Type B pancreatic cell (in vitro differentiated cells): Measurements from ENCODE around the gene F9. TPM values are rescaled to one million over a fixed set of nuclear protein-coding genes. Genes with fewer than 3 reads are reported as not detected.

Experiments used
- DNase-seq: peaks from one replicate; pipeline ENCODE4 v3.0.0; 2021; ENCODE audit warnings: mixed read lengths; ENCODE audit not compliant: unreplicated experiment; ENCODE audit errors: extremely low spot score
- H3K27ac Mint-ChIP-seq: 2 replicates; pipeline ENCODE4 v1.8.0; 2021; ENCODE audit warnings: mild to moderate bottlenecking, mixed read lengths
- H3K27me3 Mint-ChIP-seq: 2 replicates; pipeline ENCODE4 v1.8.0; 2021; ENCODE audit warnings: mixed read lengths
- H3K36me3 Mint-ChIP-seq: 2 replicates; pipeline ENCODE4 v1.8.0; 2021; ENCODE audit warnings: mixed read lengths
- H3K4me1 Mint-ChIP-seq: one replicate; pipeline ENCODE4 v1.8.0; 2021; ENCODE audit warnings: mixed read lengths; ENCODE audit not compliant: unreplicated experiment
- H3K4me3 Mint-ChIP-seq: 2 replicates; pipeline ENCODE4 v1.8.0; 2021; ENCODE audit warnings: mild to moderate bottlenecking, mixed read lengths
- H3K9me3 Mint-ChIP-seq: 2 replicates; pipeline ENCODE4 v1.8.0; 2021; ENCODE audit warnings: mixed read lengths
- CTCF ChIP-seq: fragments of 200-600 bp; sonication (generic); conservative IDR thresholded peaks from 2 replicates; pipeline ENCODE4 v1.5.0; 2021; ENCODE audit warnings: antibody characterized with exemption, mild to moderate bottlenecking
- total RNA-seq: library from RNA; stranded (reverse); gene quantifications from 2 replicates; pipeline ENCODE4 v1.2.1, GENCODE V29; 2021; ENCODE audit warnings: low replicate concordance

Gene F9
- total RNA-seq, 1 donor from 2014 or later = 0.24 TPM

GRCh38 chrX:139543920-139544319 is 13.4 kb downstream of the F9 start:
- no peaks in the 10 kb centered on the region for H3K27me3 Mint-ChIP-seq
- H3K4me3 Mint-ChIP-seq = no peak overlapping the region
- DNase-seq = no peak
- TF ChIP-seq CTCF = no peak
- no peaks in the 10 kb centered on the region for H3K9me3 Mint-ChIP-seq
- no peak overlapping the region for H3K27ac Mint-ChIP-seq
- no peaks in the 10 kb centered on the region for H3K4me1 Mint-ChIP-seq
- no peaks in the 10 kb centered on the region for H3K36me3 Mint-ChIP-seq

DNA sequence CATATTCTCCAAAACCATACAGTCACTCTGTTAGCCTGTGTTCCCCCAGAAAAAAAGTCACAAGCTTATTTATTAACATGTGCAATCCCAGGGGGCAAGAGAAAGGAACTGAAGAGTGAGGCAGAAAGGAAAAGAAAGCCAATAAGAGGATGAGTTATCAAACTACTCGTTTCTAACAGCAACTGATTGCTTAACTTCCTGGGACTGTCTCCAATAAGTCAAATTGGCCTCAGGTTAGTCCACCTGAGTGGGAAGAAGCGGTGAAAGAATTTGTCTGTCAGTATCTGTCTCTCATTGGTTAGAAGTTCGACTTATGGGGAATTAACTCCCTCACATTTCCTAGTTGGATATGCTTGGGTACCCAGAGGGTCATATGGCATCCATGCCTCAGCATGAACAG is 14.1 kb downstream of the F9 start:
- H3K27me3 Mint-ChIP-seq = no peaks in the 10 kb centered on the region

GRCh38 chrX:139554376-139554775 is 23.8 kb downstream of the F9 start:
- H3K9me3 Mint-ChIP-seq = no peaks in the 10 kb centered on the region
- H3K36me3 Mint-ChIP-seq = no peaks in the 10 kb centered on the region
- H3K27ac Mint-ChIP-seq = no peak overlapping the region
- H3K4me3 Mint-ChIP-seq = no peak overlapping the region
- no peaks in the 10 kb centered on the region for H3K4me1 Mint-ChIP-seq
- DNase-seq = no peak
- TF ChIP-seq CTCF = no peak
- H3K27me3 Mint-ChIP-seq = peaks cover 11% of the 10 kb centered on the region

More for the DNA sequence above, 14.1 kb downstream of the F9 start:
- H3K27ac Mint-ChIP-seq = no peak overlapping the region
- H3K4me3 Mint-ChIP-seq = no peak overlapping the region
- DNase-seq = no peak
- TF ChIP-seq CTCF = no peak
- no peaks in the 10 kb centered on the region for H3K4me1 Mint-ChIP-seq
- no peaks in the 10 kb centered on the region for H3K9me3 Mint-ChIP-seq
- no peaks in the 10 kb centered on the region for H3K36me3 Mint-ChIP-seq

- H3K9me3 Mint-ChIP-seq = no peaks in the 10 kb centered on the region
- no peaks in the 10 kb centered on the region for H3K4me1 Mint-ChIP-seq
- no peak for DNase-seq
- no peak overlapping the region for H3K4me3 Mint-ChIP-seq
- no peak for TF ChIP-seq CTCF
- no peaks in the 10 kb centered on the region for H3K36me3 Mint-ChIP-seq
- H3K27me3 Mint-ChIP-seq = peaks cover 15% of the 10 kb centered on the region
- no peak overlapping the region for H3K27ac Mint-ChIP-seq
These were observed 24.6 kb downstream of the F9 start for GRCh38 chrX:139554991-139555675.

- no peaks in the 10 kb centered on the region for H3K9me3 Mint-ChIP-seq
- H3K27me3 Mint-ChIP-seq = peaks cover 11% of the 10 kb centered on the region
- no peak overlapping the region for H3K27ac Mint-ChIP-seq
- no peaks in the 10 kb centered on the region for H3K4me1 Mint-ChIP-seq
- H3K36me3 Mint-ChIP-seq = no peaks in the 10 kb centered on the region
- TF ChIP-seq CTCF = peak; percentile 84
- no peak for DNase-seq
- no peak overlapping the region for H3K4me3 Mint-ChIP-seq
These were observed 29.0 kb downstream of the F9 start for GRCh38 chrX:139559383-139560042.
